Transverse colon (tissue), 4 donors: ENCODE results near the gene YWHAQ. TPM values are rescaled to one million over a fixed set of nuclear protein-coding genes. Genes with fewer than 3 reads are reported as not detected.

Experiments used
- DNase-seq: peaks from one replicate; pipeline ENCODE4 v3.0.0-alpha.2; 2019
- H3K27ac ChIP-seq, 4 donors: fragments of 200-600 bp; sonication (generic); 2 replicates each; pipeline ENCODE4 v1.5.1; 2016 to 2018; ENCODE audit warnings: inconsistent platforms in 4 of 4
- H3K27me3 ChIP-seq: fragments of 200-600 bp; sonication (generic); 2 replicates; pipeline ENCODE4 v1.5.1; 2017; ENCODE audit warnings: inconsistent platforms
- H3K36me3 ChIP-seq, 4 donors: fragments of 200-600 bp; sonication (generic); 2 replicates each; pipeline ENCODE4 v1.5.1; 2017 to 2019; ENCODE audit warnings: inconsistent platforms in 4 of 4
- H3K4me1 ChIP-seq, 4 donors: fragments of 200-600 bp; sonication (generic); 2 replicates each; pipeline ENCODE4 v1.5.1; 2017 to 2020; ENCODE audit warnings: inconsistent platforms in 4 of 4
- H3K4me3 ChIP-seq, 4 donors: fragments of 200-600 bp; sonication (generic); 1 replicate in 1 of 4; 2 replicates in 3 of 4; pipeline versions ENCODE4 v1.5.1 to v1.6.1; 2017 to 2019; ENCODE audit warnings: inconsistent platforms in 4 of 4
- H3K9me3 ChIP-seq, 2 donors: fragments of 200-600 bp; sonication (generic); 2 replicates each; pipeline ENCODE4 v1.5.1; 2017 to 2019; ENCODE audit warnings: inconsistent platforms in 2 of 2
- EP300 ChIP-seq: sonication (generic); formaldehyde crosslinking; IDR thresholded peaks from one replicate; pipeline ENCODE4 v1.6.1; 2017; ENCODE audit warnings: antibody characterized with exemption, low read depth
- POLR2A ChIP-seq: fragments of 450-650 bp; IDR thresholded peaks from one replicate; pipeline ENCODE4 v1.6.1; 2016; ENCODE audit warnings: antibody characterized with exemption, mild to moderate bottlenecking, moderate library complexity
- POLR2AphosphoS5 ChIP-seq, 3 donors: sonication (generic); formaldehyde crosslinking; IDR thresholded peaks; one replicate each; pipeline ENCODE4 v1.6.1; 2016; ENCODE audit warnings: antibody characterized with exemption in 3 of 3
- WGBS, 2 donors: methylation state at CpG; one replicate each; pipeline ENCODE4 v1.1.5; 2018; ENCODE audit warnings: low coverage in 1 of 2; 5-methylcytosine and 5-hydroxymethylcytosine counted together
- in situ Hi-C, 4 donors: fragments of 200-750 bp; cut with MboI; loops; one replicate each; pipeline versions ENCODE4 v1.15.0 to v1.15.1; 2017; ENCODE audit warnings: low sequenced_read_pairs in 3 of 4, low pct_ligation_motif_present in 1 of 4, low pct_unique_long_range_greater_than_20kb in 1 of 4
- intact Hi-C: fragments of 100-400 bp; cut with DNase I; formaldehyde crosslinking; loops from one replicate; pipeline ENCODE4 v1.15.1; 2023; ENCODE audit warnings: low total_unique reads
- total RNA-seq, 4 donors: library from RNA; depleted of rRNA; stranded (reverse); fragments of >200 nt; gene quantifications; one replicate each; pipeline ENCODE4 v1.1.0, GENCODE V29; 2016
- TF ChIP-seq, protein P1 (sequence below), 5 experiments: fragments of 200-600 bp in 3 of 5; fragments of 450-650 bp in 2 of 5; sonication (generic) in 3 of 5; IDR thresholded peaks; 1 replicate in 2 of 5; 2 replicates in 3 of 5; pipeline ENCODE4 v1.5.1; 2016 to 2017; ENCODE audit warnings: antibody characterized with exemption in 5 of 5, inconsistent platforms in 3 of 5, mild to moderate bottlenecking in 2 of 5, moderate library complexity in 1 of 5

The YWHAQ gene
- total RNA-seq, 4 donors from 2014 or later = 84.0 to 189 (median 145) TPM

DNA sequence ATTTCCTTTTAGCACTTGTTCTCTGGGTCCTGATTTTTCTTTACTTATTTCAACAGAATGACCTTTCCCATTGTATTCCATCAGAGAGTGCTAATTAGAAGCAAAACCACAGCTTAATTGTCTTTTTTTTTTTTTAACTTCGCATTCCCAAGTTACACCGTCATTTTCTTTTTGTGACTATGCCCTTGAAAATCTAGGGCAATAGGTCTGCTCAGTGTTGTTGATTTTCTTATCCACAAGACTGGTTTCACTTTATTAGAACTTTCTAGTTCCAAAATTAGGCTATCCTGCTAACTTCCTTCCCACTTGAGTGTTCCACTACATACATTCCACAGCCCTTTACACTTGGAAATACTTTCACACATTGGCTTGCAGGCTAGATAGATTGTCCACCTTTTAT is 56.5 kb downstream of the YWHAQ start:
- no peaks in the 10 kb centered on the region for H3K9me3 ChIP-seq
- H3K27me3 ChIP-seq = no peaks in the 10 kb centered on the region
- intact Hi-C loops (no loop called here), in situ Hi-C loops (no loop called here)
- H3K4me3 ChIP-seq = no peak overlapping the region
- WGBS, 2 donors = 75 to 91% methylated on average over 2 of the region's 2 CpGs
- H3K27ac ChIP-seq = no peak overlapping the region
- DNase-seq = no peak
- no peaks in the 10 kb centered on the region for H3K36me3 ChIP-seq
- no peaks in the 10 kb centered on the region for H3K4me1 ChIP-seq
- TF ChIP-seq POLR2A = no peak

DNA sequence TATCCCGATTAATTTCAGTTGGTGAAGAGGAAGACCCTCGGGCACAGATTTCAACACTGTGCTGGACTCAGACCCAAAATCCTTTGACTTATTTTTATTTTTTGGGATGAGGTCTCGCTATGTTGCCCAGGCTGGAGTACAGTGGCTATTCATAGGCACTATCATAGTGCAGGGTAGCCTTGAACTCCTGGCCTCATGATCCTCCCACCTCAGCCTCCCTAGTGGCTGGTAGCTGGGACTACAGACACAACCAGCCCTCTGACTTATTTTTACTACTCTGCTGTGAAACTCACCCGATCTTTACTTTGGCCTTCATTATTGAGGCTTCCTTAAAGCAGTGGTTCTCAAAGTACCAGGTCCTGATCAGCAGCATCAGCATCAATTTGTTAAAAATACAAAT is 57.0 kb downstream of the YWHAQ start:
- H3K4me1 ChIP-seq = no peaks in the 10 kb centered on the region
- no peaks in the 10 kb centered on the region for H3K27me3 ChIP-seq
- H3K36me3 ChIP-seq = no peaks in the 10 kb centered on the region
- no peak for DNase-seq
- no peak overlapping the region for H3K27ac ChIP-seq
- TF ChIP-seq EP300 = no peak
- no peak for TF ChIP-seq POLR2AphosphoS5 (IDR thresholded peaks at IDR 0.05)
- TF ChIP-seq POLR2A = no peak
- TF ChIP-seq, protein P1, sequence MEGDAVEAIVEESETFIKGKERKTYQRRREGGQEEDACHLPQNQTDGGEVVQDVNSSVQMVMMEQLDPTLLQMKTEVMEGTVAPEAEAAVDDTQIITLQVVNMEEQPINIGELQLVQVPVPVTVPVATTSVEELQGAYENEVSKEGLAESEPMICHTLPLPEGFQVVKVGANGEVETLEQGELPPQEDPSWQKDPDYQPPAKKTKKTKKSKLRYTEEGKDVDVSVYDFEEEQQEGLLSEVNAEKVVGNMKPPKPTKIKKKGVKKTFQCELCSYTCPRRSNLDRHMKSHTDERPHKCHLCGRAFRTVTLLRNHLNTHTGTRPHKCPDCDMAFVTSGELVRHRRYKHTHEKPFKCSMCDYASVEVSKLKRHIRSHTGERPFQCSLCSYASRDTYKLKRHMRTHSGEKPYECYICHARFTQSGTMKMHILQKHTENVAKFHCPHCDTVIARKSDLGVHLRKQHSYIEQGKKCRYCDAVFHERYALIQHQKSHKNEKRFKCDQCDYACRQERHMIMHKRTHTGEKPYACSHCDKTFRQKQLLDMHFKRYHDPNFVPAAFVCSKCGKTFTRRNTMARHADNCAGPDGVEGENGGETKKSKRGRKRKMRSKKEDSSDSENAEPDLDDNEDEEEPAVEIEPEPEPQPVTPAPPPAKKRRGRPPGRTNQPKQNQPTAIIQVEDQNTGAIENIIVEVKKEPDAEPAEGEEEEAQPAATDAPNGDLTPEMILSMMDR (IDR thresholded peaks at IDR 0.05) = no peak
- in situ Hi-C loops = no loop called here
- intact Hi-C loops = no loop called here
- 82 to 84% methylated on average over 4 of the region's 4 CpGs for WGBS, 2 donors
- no peaks in the 10 kb centered on the region for H3K9me3 ChIP-seq
- no peak overlapping the region for H3K4me3 ChIP-seq

DNA sequence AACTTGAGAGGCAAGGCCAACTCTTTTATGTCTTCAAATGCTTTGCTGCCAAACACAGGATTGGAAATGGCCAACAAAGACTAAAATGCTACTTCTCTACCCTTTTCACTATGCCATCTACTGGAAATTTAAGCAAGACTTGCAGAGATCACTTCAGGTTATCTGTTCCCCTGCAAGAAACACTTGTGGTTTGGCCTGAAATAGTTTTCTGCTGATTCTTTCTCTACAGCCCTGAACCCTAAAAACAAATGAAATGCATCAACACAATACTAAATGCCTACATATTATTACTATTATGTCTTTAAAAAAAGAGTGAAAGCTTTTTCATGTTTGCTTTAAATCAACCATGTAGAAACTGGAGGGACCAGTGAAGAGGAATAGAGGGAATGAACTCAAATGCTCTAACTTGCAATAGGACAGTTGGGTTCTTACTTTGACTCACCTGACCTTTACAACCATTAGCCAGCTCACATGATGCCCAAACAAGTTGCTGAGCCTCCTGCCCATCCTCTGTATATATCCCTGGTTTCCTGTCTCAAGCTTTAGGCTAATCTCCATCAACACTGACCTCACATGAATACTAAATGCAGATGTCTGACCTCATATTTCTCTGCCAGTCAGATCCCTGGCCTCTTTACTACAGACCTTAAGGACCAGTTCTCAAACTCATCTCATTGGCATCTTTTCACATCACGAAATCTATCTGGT is 57.6 kb downstream of the YWHAQ start:
- intact Hi-C loops = no loop called here
- Histone ChIP-seq H3K36me3 (no peaks in the 10 kb centered on the region), H3K4me3 (no peak overlapping the region), H3K27ac (no peak overlapping the region), H3K9me3 (no peaks in the 10 kb centered on the region), H3K4me1 (no peaks in the 10 kb centered on the region), H3K27me3 (no peaks in the 10 kb centered on the region)
- TF ChIP-seq POLR2AphosphoS5 (IDR thresholded peaks at IDR 0.05) = no peak
- no peak for TF ChIP-seq POLR2A
- TF ChIP-seq EP300 = no peak
- TF ChIP-seq, protein P1 (IDR thresholded peaks at IDR 0.05) = no peak
- WGBS, 2 donors = 87 to 89% methylated on average over 1 of the region's 1 CpG
- in situ Hi-C loops = no loop called here
- DNase-seq = no peak

DNA sequence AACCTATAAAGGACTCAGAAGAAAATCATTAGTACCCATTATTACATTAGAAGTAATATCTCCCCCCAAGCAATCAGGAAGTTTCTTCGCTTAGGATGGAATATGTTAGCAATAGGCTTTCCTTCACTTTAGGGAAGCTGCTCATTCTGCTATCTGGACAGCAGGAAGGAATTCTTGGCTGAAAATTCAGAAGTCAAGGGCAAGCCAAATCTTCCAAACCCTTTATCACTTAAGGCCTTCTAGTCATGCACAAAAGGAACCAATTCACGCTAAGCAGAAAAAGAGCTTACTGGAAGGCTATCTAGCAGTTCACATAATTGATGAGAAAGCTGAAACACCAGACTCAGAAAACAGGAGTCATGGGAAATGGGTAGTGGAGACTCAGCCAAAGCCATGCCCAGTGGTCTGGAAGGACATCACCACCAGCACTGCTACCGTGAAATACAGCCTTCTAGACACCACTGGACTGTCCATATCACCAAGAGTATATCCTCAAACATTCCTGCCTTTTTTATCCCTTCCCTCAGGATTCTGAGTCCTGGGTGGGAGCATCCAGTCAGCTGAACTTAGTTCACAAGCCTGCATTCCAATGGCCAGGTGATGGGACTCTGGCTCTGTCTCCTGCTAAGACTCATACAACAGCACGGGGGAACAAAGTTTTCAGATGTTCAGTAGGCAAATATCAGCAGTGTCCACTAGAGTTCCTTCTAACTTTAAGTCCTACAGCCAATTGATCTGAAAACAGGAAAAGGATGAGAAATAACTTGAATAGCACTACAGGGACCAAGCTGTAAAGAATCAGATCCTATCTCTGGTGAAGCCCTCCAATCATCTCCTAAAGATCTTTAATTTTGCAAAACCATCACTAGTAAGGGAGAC is 60.4 kb downstream of the YWHAQ start:
- Histone ChIP-seq H3K9me3 (no peaks in the 10 kb centered on the region), H3K4me1 (peaks cover 0 to 7% (median 0%) of the 10 kb centered on the region in 4 donors), H3K4me3 (no peak overlapping the region), H3K27ac (no peak overlapping the region), H3K27me3 (no peaks in the 10 kb centered on the region), H3K36me3 (no peaks in the 10 kb centered on the region)
- TF ChIP-seq EP300 (no peak), POLR2AphosphoS5 (IDR thresholded peaks at IDR 0.05) (no peak), POLR2A (no peak)
- TF ChIP-seq, protein P1 (IDR thresholded peaks at IDR 0.05) = no peak
- intact Hi-C loops = no loop called here
- in situ Hi-C loops = no loop called here
- 80 to 88% methylated on average over 1 to 4 of the region's 4 CpGs for whole genome bisulfite sequencing, 2 donors
- no peak for DNase-seq
